Psoas muscle (tissue), 8 donors: ENCODE measurements around the gene ATF7IP2. TPM values are rescaled to one million over a fixed set of nuclear protein-coding genes. Genes with fewer than 3 reads are reported as not detected.

Experiments used
- ATAC-seq, 4 donors: fragments of 200-7000 bp; cut with Tn5 transposase; one replicate each; pipeline ENCODE4 v1.9.1; 2020; ENCODE audit warnings: moderate library complexity in 3 of 4, mild to moderate bottlenecking in 2 of 4
- DNase-seq, 2 donors: peaks; one replicate each; pipeline ENCODE4 v3.0.0-alpha.2; 2020
- H3K27ac ChIP-seq: fragments of 200-600 bp; one replicate; pipeline ENCODE4 v1.8.0; 2022
- H3K27me3 ChIP-seq, 3 donors: fragments of 200-600 bp in 1 of 3; one replicate each; pipeline versions ENCODE4 v1.6.1 to v1.8.0; 2013 to 2022; ENCODE audit warnings: low read length in 2 of 3, mild to moderate bottlenecking in 2 of 3, moderate library complexity in 1 of 3; ENCODE audit not compliant: insufficient read depth in 3 of 3
- H3K36me3 ChIP-seq, 2 donors: fragments of 200-600 bp in 1 of 2; one replicate each; pipeline versions ENCODE4 v1.6.1 to v1.8.0; 2013 to 2022; ENCODE audit warnings: low read depth in 1 of 2, mild to moderate bottlenecking in 1 of 2, moderate library complexity in 1 of 2; ENCODE audit not compliant: insufficient read depth in 1 of 2
- H3K4me1 ChIP-seq: fragments of 200-600 bp; one replicate; pipeline ENCODE4 v1.8.0; 2022
- H3K4me3 ChIP-seq: fragments of 200-600 bp; one replicate; pipeline ENCODE4 v1.8.0; 2022; ENCODE audit warnings: mild to moderate bottlenecking
- H3K9me3 ChIP-seq: fragments of 200-600 bp; one replicate; pipeline ENCODE4 v1.8.0; 2022
- WGBS, 3 donors: extraction: QIAGEN DNeasy Blood & Tissue Kit; methylation state at CpG; one replicate each; pipeline versions ENCODE4 v1.1.6 to v1.1.7; 2013; 5-methylcytosine and 5-hydroxymethylcytosine counted together
- intact Hi-C, 2 donors: fragments of 100-400 bp; cut with DNase I; formaldehyde crosslinking; loops; one replicate each; pipeline versions ENCODE4 v1.11.0 to v1.14.2; 2022
- polyA plus RNA-seq, 3 donors: library from polyadenylated mRNA; stranded (reverse); fragments of 200-250 nt; gene quantifications; one replicate each; pipeline ENCODE4 v1.2.3, GENCODE V29; 2013
- total RNA-seq, 4 donors: library from RNA; stranded (reverse); fragmentation: NEBNext Ultra II Directional in 2 of 4; extraction: Animal tissue kit (Norgen Biotek cat#: 25700) in 2 of 4; gene quantifications; one replicate each; pipeline versions ENCODE4 v1.2.1 to v1.2.4, GENCODE V29; 2021 to 2023
- TF ChIP-seq, protein P1 (sequence below): fragments of 200-600 bp; IDR thresholded peaks from one replicate; pipeline ENCODE4 v1.8.0; 2022; ENCODE audit warnings: antibody characterized with exemption
- donor health status: healthy with polysubstance abuse.
- donor health status: DM: no; HTN: no; CAD: no; lungs with moderate emphysema.
- donor health status: Bipolar disorder and iron deficiency.
- donor health status: healthy.
- donor health status: DM: yes; HTN: yes; CAD: no.
- donor health status: DM: no; HTN: no; CAD: no.
- donor health status: DM: no; HTN: no; CAD: no.
- donor health status: DM: yes; HTN: yes; CAD: no.

The ATF7IP2 gene
- total and polyA plus RNA-seq, 7 donors: 0.89 to 5.1 (median 2.5) TPM

DNA sequence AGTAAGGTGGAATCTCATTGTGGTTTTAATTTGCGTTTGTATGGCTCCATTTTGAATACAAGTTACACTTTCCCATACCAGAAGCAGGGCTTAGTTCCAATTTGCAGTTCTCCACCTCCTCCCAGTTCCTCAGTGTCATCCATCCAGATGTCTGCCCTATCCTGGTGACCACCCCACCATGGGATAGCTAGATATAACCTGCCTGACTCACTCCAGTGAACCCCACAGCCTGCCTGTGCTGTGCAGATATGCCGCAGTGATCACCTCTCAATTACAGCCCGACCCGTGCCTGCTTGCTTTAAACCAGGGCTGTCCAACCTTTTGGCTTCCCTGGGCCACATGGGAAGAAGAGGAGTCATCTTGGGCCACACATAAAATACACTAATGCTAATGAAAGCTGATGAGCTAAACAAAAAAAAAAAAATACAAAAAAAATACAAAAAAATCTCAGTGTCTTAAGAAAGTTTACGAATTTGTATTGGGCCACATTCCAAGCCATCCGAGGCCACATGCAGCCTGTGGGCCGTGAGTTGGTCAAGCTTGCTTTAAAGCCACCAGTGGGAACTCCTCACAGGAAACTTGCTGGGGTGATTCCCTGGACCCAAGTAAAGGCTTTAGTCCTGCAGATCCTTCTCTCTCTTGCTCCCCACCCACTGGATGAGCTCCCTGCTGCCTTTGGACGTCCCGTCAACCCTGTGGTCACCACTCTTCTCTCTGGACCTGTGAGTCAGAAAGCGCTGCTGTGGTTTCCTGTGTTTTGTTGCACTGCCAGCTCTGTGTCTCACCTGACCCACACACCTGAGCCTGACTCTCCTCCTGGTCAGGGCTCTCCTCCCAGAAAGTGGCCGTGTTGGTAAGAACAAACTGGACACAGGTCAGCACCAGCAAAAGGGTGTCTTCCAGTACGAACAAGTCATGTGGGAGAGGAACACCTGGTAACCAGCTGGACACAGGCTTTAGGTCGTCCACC, 111.6 kb downstream of the ATF7IP2 start:
- Histone ChIP-seq H3K4me3 (no peak overlapping the region), H3K27me3 (no peaks in the 10 kb centered on the region), H3K4me1 (no peaks in the 10 kb centered on the region), H3K27ac (no peak overlapping the region), H3K36me3 (no peaks in the 10 kb centered on the region), H3K9me3 (peaks cover 6% of the 10 kb centered on the region)
- no peak for DNase-seq
- no peak for ATAC-seq
- 88% methylated on average over 13 of the region's 13 CpGs for WGBS, 3 donors
- TF ChIP-seq, protein P1, sequence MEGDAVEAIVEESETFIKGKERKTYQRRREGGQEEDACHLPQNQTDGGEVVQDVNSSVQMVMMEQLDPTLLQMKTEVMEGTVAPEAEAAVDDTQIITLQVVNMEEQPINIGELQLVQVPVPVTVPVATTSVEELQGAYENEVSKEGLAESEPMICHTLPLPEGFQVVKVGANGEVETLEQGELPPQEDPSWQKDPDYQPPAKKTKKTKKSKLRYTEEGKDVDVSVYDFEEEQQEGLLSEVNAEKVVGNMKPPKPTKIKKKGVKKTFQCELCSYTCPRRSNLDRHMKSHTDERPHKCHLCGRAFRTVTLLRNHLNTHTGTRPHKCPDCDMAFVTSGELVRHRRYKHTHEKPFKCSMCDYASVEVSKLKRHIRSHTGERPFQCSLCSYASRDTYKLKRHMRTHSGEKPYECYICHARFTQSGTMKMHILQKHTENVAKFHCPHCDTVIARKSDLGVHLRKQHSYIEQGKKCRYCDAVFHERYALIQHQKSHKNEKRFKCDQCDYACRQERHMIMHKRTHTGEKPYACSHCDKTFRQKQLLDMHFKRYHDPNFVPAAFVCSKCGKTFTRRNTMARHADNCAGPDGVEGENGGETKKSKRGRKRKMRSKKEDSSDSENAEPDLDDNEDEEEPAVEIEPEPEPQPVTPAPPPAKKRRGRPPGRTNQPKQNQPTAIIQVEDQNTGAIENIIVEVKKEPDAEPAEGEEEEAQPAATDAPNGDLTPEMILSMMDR: no peak
- intact Hi-C loops: no loop called here

DNA sequence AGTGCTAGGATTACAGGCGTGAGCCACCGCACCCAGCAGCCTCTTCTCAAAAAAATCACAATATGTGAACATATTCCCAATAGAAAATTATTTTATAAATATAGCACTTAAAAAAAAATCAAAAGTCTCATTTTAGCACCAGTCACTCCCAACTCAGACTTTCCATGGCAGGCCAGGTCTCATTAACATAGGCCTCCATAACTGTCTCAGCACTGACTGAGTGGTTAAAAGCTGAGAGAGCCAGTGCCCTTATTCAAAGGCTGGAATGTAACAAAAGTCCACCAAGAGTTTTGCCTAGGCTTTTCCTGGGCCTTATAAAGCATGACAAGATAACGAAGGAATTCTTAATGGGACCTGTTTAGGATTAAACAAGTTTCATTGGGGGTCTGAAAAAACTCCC, 114.7 kb downstream of the ATF7IP2 start:
- intact Hi-C loops: no loop called here
- Histone ChIP-seq H3K9me3 (no peaks in the 10 kb centered on the region), H3K36me3 (no peaks in the 10 kb centered on the region), H3K4me3 (no peak overlapping the region), H3K27ac (no peak overlapping the region), H3K4me1 (no peaks in the 10 kb centered on the region), H3K27me3 (no peaks in the 10 kb centered on the region)
- TF ChIP-seq, protein P1: no peak
- ATAC-seq (no peak), DNase-seq (no peak)
- WGBS, 3 donors: 93 to 98% (median 96%) methylated on average over 3 of the region's 3 CpGs

DNA sequence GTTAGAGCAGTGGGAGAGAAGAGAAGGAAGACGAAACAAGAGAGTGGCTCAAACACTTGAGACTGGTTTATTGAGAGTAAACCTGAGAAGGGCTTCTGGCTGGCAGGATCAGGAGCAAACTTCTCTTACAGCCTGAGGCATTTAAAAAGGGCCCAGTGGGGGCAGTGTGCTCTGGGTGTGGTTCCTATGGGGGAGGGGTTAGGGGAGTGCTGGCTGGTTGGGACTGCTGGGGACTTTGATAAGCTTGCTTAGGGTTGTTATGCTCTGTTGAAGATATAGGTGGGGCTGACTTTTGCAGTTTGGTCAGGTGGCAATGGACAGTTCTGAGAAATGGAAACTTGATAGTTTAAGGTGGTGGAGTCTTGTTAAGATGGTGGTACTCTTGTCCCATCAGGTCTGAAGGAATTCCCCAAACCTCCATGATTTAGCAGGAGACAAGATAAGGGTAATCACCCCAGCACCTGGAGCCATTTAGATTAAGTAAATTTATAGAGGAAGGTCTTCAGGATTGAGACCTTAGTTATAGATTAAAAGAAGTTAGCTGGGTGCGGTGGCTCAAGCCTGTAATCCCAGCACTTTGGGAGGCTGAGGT, 115.3 kb downstream of the ATF7IP2 start:
- Histone ChIP-seq H3K4me3 (no peak overlapping the region), H3K27me3 (no peaks in the 10 kb centered on the region), H3K27ac (no peak overlapping the region), H3K36me3 (no peaks in the 10 kb centered on the region), H3K4me1 (no peaks in the 10 kb centered on the region), H3K9me3 (no peaks in the 10 kb centered on the region)
- 72 to 97% (median 96%) methylated on average over 2 of the region's 2 CpGs for WGBS, 3 donors
- ATAC-seq: no peak
- DNase-seq: no peak
- intact Hi-C loops: no loop called here
- TF ChIP-seq, protein P1: no peak

DNA sequence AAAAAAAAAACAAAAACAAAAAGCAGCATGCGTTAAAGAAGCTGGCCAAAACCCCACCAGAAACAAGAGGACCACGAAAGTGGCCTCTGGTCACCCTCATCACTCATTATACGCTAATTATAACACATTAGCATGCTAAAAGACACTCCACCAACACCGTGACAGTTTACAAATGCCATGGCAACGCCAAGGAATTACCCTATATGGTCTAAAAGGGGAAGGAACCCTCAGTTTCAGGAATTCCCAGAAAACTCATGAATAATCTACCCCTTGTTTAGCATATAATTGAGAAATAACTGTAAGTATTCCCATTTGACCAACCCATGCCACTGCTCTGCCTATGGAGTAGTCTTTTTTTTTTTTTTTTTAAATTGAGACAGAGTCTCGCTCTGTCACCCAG, 116.9 kb downstream of the ATF7IP2 start:
- ATAC-seq (no peak), DNase-seq (no peak)
- WGBS, 3 donors: 75 to 78% (median 77%) methylated on average over 6 of the region's 6 CpGs
- H3K9me3 ChIP-seq: no peaks in the 10 kb centered on the region
- TF ChIP-seq, protein P1: no peak
- no peak overlapping the region for H3K4me3 ChIP-seq
- H3K36me3 ChIP-seq: no peaks in the 10 kb centered on the region
- H3K4me1 ChIP-seq: no peaks in the 10 kb centered on the region
- H3K27me3 ChIP-seq: no peaks in the 10 kb centered on the region
- H3K27ac ChIP-seq: no peak overlapping the region
- intact Hi-C loops: no loop called here
